Measurements from ENCODE around the gene GSN. TPM values are rescaled to one million over a fixed set of nuclear protein-coding genes. Genes with fewer than 3 reads are reported as not detected.

The GSN gene
- total and polyA plus RNA-seq, 2 of the 13 experiments (the other 11 are each of a cell fraction or from before 2014, with no cell fraction given) = 294 to 307 TPM

- TF ChIP-seq SMARCC2 (IDR thresholded peaks at IDR 0.05) (no peak), RELA (CRISPR knock-in tag; IDR thresholded peaks at IDR 0.05) (no peak), CREBL2 (CRISPR knock-in tag; IDR thresholded peaks at IDR 0.05; ENCODE audit: borderline replicate concordance) (no peak), ZNF280D (CRISPR knock-in tag; IDR thresholded peaks at IDR 0.05) (0 out of 2 replicates have a peak, but pooled peaks have one; percentile 55), SP2 (CRISPR knock-in tag; IDR thresholded peaks at IDR 0.05) (no peak), SMAD3 (CRISPR knock-in tag; IDR thresholded peaks at IDR 0.05) (no peak), THRA (CRISPR knock-in tag; IDR thresholded peaks at IDR 0.05; ENCODE audit: borderline replicate concordance) (0 out of 2 replicates have a peak, but pooled peaks have one; percentile 31), ZNF574 (CRISPR knock-in tag; IDR thresholded peaks at IDR 0.05) (no peak; the same call in 1 of the 2 replicates), FOXA3 (CRISPR knock-in tag; IDR thresholded peaks at IDR 0.05) (no peak), ELF1 (CRISPR knock-in tag; IDR thresholded peaks at IDR 0.05) (no peak), NFRKB (IDR thresholded peaks at IDR 0.05) (no peak), SRSF1 (optimal IDR thresholded peaks at IDR 0.05; ENCODE audit: low read depth, low read length) (no peak), ZNF557 (CRISPR knock-in tag; IDR thresholded peaks at IDR 0.05) (no peak), ZNF121 (CRISPR knock-in tag; IDR thresholded peaks at IDR 0.05) (no peak), KDM4B (CRISPR knock-in tag; IDR thresholded peaks at IDR 0.05) (0 out of 2 replicates have a peak, but pooled peaks have one; percentile 65), MED1 (CRISPR knock-in tag; IDR thresholded peaks at IDR 0.05) (peak; percentile 40; the same call in 1 of the 2 replicates), JUNB (CRISPR knock-in tag; IDR thresholded peaks at IDR 0.05; ENCODE audit: borderline replicate concordance) (no peak), NFE2L2 (IDR thresholded peaks at IDR 0.05; ENCODE audit: low read length) (no peak), ZNF775 (CRISPR knock-in tag; IDR thresholded peaks at IDR 0.05; ENCODE audit: borderline replicate concordance) (no peak), ZIK1 (CRISPR knock-in tag; IDR thresholded peaks at IDR 0.05; ENCODE audit: borderline replicate concordance, low read depth) (no peak), ZNF276 (CRISPR knock-in tag; IDR thresholded peaks at IDR 0.05; ENCODE audit: low read depth) (no peak), GPN1 (CRISPR knock-in tag; IDR thresholded peaks at IDR 0.05; ENCODE audit: borderline replicate concordance) (no peak)
Measured at GRCh38 chr9:121369595-121370265, 101.8 kb downstream of the GSN start, which contains the start of gene STOM (continued).

Measured in HepG2 (cell line).